IPS DF 6.9 (cell line): ENCODE measurements around the gene KRTAP10-5.
"Not testable (repeated sequence)": the region's sequence is repeated elsewhere in the genome, so short reads cannot be mapped to it uniquely, and the experiment has no call there.

Experiments used
- DNase-seq: peaks from one replicate; pipeline ENCODE4 v3.0.0-alpha.2; 2013; ENCODE audit warnings: low read depth, low spot score
- H3K27ac ChIP-seq: one replicate; pipeline ENCODE4 v1.5.1; 2013; ENCODE audit warnings: low read length, control low read depth
- H3K27me3 ChIP-seq: 2 replicates; pipeline ENCODE4 v1.6.1; 2013; ENCODE audit warnings: mild to moderate bottlenecking, low read length; ENCODE audit not compliant: control insufficient read depth, insufficient read depth
- H3K36me3 ChIP-seq: 2 replicates; pipeline ENCODE4 v1.6.1; 2013; ENCODE audit warnings: low read length; ENCODE audit not compliant: control insufficient read depth, insufficient read depth
- H3K4me1 ChIP-seq: 2 replicates; pipeline ENCODE4 v1.6.1; 2013; ENCODE audit warnings: low read length; ENCODE audit not compliant: control insufficient read depth, insufficient read depth
- H3K4me3 ChIP-seq: 2 replicates; pipeline ENCODE4 v1.5.1; 2013; ENCODE audit warnings: mild to moderate bottlenecking, low read length
- H3K9me3 ChIP-seq: 2 replicates; pipeline ENCODE4 v1.6.1; 2013; ENCODE audit warnings: low read length, inconsistent platforms; ENCODE audit not compliant: control insufficient read depth, insufficient read depth
- WGBS: extraction: QIAGEN DNeasy Blood & Tissue Kit; methylation state at CpG from one replicate; pipeline ENCODE4 v1.1.7; 2013; ENCODE audit warnings: mixed read lengths, missing lambda C conversion rate; ENCODE audit not compliant: insufficient read length, insufficient coverage; 5-methylcytosine and 5-hydroxymethylcytosine counted together

The KRTAP10-5 gene

GRCh38 chr21:44569861-44570517 lies 10.4 kb downstream of the KRTAP10-5 start:
- no CpG with 5 or more reads among the region's 12 CpGs for whole genome bisulfite sequencing
- H3K27me3 ChIP-seq = no peaks in the 10 kb centered on the region

GRCh38 chr21:44568667-44569556 lies 11.5 kb downstream of the KRTAP10-5 start:
- H3K9me3 ChIP-seq = no peaks in the 10 kb centered on the region
- H3K4me3 ChIP-seq = no peak overlapping the region
- no CpG with 5 or more reads among the region's 27 CpGs for WGBS
- no peaks in the 10 kb centered on the region for H3K27me3 ChIP-seq
- H3K27ac ChIP-seq = no peak overlapping the region
- no peak for DNase-seq
- H3K4me1 ChIP-seq = no peaks in the 10 kb centered on the region
- H3K36me3 ChIP-seq = peaks cover 4% of the 10 kb centered on the region; the same call in 1 of the 2 replicates

More at GRCh38 chr21:44569861-44570517, 10.4 kb downstream of the KRTAP10-5 start:
- 0 out of 2 replicates have a peak, but pooled peaks cover 3% of the 10 kb centered on the region for H3K4me1 ChIP-seq
- no peak for DNase-seq
- H3K9me3 ChIP-seq = no peaks in the 10 kb centered on the region
- H3K36me3 ChIP-seq = peaks cover 4% of the 10 kb centered on the region; the same call in 1 of the 2 replicates
- no peak overlapping the region for H3K4me3 ChIP-seq
- no peak overlapping the region for H3K27ac ChIP-seq

GRCh38 chr21:44568261-44568660 lies 12.1 kb downstream of the KRTAP10-5 start:
- Histone ChIP-seq H3K9me3 (no peaks in the 10 kb centered on the region), H3K27me3 (no peaks in the 10 kb centered on the region), H3K36me3 (peaks cover 4% of the 10 kb centered on the region; the same call in 1 of the 2 replicates), H3K27ac (no peak overlapping the region), H3K4me1 (no peaks in the 10 kb centered on the region), H3K4me3 (no peak overlapping the region)
- DNase-seq = no peak
- WGBS = no CpG with 5 or more reads among the region's 12 CpGs

GRCh38 chr21:44567481-44568171 lies 12.8 kb downstream of the KRTAP10-5 start:
- Histone ChIP-seq H3K4me1 (no peaks in the 10 kb centered on the region), H3K36me3 (peaks cover 4% of the 10 kb centered on the region; the same call in 1 of the 2 replicates), H3K4me3 (no peak overlapping the region), H3K27ac (no peak overlapping the region), H3K27me3 (no peaks in the 10 kb centered on the region), H3K9me3 (no peaks in the 10 kb centered on the region)
- WGBS = no CpG with 5 or more reads among the region's 18 CpGs
- no peak for DNase-seq

GRCh38 chr21:44566403-44566802 lies 14.0 kb downstream of the KRTAP10-5 start:
- Histone ChIP-seq H3K4me1 (no peaks in the 10 kb centered on the region), H3K27ac (no peak overlapping the region), H3K27me3 (no peaks in the 10 kb centered on the region), H3K4me3 (no peak overlapping the region), H3K36me3 (peaks cover 4% of the 10 kb centered on the region; the same call in 1 of the 2 replicates), H3K9me3 (no peaks in the 10 kb centered on the region)
- DNase-seq = no peak
- whole genome bisulfite sequencing = no CpG with 5 or more reads among the region's 1 CpG

GRCh38 chr21:44564886-44565598 lies 15.4 kb downstream of the KRTAP10-5 start:
- DNase-seq = no peak
- Histone ChIP-seq H3K36me3 (peaks cover 4% of the 10 kb centered on the region; the same call in 1 of the 2 replicates), H3K4me1 (no peaks in the 10 kb centered on the region), H3K9me3 (no peaks in the 10 kb centered on the region), H3K27ac (no peak overlapping the region), H3K27me3 (no peaks in the 10 kb centered on the region), H3K4me3 (no peak overlapping the region)
- WGBS = no CpG with 5 or more reads among the region's 1 CpG

- no CpG with 5 or more reads among the region's 1 CpG for WGBS
- Histone ChIP-seq H3K36me3 (peaks cover under 1% of the 10 kb centered on the region; the same call in 1 of the 2 replicates), H3K9me3 (no peaks in the 10 kb centered on the region), H3K4me1 (no peaks in the 10 kb centered on the region), H3K4me3 (no peak overlapping the region), H3K27ac (no peak overlapping the region), H3K27me3 (no peaks in the 10 kb centered on the region)
- no peak for DNase-seq
These were observed 16.3 kb downstream of the KRTAP10-5 start for GRCh38 chr21:44564099-44564498.

GRCh38 chr21:44558695-44559094 lies 21.7 kb downstream of the KRTAP10-5 start, which contains the start of gene KRTAP10-3:
Gene KRTAP10-3 (minus strand): TSS chr21:44558795. CDS start chr21:44558715, 80 bp downstream.
- Histone ChIP-seq H3K4me1 (no peaks in the 10 kb centered on the region), H3K27me3 (no peaks in the 10 kb centered on the region), H3K27ac (no peak within 1 kb of the TSS), H3K36me3 (peaks cover 2% of the 10 kb centered on the region; the same call in 1 of the 2 replicates), H3K9me3 (no peaks in the 10 kb centered on the region), H3K4me3 (no peak within 1 kb of the TSS)
- DNase-seq = no peak
- WGBS = no CpG with 5 or more reads among the region's 5 CpGs

GRCh38 chr21:44558329-44558675 lies 22.1 kb downstream of the KRTAP10-5 start:
- not testable (repeated sequence) for H3K27ac ChIP-seq, DNase-seq, H3K4me3 ChIP-seq, H3K27me3 ChIP-seq, H3K36me3 ChIP-seq, H3K9me3 ChIP-seq, H3K4me1 ChIP-seq
- WGBS = no CpG with 5 or more reads among the region's 10 CpGs
